Stimulated activated CD4-positive, alpha-beta T cell treated with anti-CD3 and anti-CD28 coated beads, TNF-alpha, amount 100 ng/mL, for 1 hour (primary cell): Measurements from ENCODE around the gene ZNF800.

Experiments used
- DNase-seq, 3 donors: peaks; one replicate each; pipeline ENCODE4 v3.0.0-alpha.2; 2020; ENCODE audit warnings: low read depth in 3 of 3, low spot score in 1 of 3

ZNF800 gene

DNA sequence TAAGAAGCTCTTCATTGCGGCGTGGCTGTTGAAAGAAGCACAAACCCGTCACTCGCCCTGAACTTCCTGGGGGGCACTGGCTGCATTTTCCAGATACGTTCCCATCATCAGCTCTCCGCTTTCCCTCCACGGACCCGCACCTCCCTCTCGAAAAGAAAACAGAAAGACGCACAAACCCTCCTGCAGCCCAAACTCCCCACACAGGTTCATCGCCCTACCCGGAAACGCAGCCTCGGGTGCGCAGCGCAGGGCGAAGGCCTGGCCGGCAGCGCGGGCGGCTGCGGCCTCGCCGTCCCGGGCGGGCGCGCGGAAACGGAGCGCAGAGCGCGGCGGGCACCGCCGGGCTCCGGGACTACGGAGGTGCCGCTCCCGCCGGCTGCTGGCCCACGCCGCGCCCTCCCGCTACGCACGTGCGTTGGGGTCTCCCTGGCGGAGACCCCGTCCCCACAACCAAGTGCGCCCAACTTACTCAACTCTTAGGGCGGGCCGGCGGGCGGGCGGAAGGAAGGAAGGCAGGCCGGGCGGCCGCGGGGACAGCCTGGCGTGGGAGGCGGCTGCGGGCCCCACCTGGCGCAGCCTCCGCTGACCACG, 822 bp downstream of the ZNF800 start:
- peak in 2 of 3 donors; percentile 15 to 33 for DNase-seq

DNA sequence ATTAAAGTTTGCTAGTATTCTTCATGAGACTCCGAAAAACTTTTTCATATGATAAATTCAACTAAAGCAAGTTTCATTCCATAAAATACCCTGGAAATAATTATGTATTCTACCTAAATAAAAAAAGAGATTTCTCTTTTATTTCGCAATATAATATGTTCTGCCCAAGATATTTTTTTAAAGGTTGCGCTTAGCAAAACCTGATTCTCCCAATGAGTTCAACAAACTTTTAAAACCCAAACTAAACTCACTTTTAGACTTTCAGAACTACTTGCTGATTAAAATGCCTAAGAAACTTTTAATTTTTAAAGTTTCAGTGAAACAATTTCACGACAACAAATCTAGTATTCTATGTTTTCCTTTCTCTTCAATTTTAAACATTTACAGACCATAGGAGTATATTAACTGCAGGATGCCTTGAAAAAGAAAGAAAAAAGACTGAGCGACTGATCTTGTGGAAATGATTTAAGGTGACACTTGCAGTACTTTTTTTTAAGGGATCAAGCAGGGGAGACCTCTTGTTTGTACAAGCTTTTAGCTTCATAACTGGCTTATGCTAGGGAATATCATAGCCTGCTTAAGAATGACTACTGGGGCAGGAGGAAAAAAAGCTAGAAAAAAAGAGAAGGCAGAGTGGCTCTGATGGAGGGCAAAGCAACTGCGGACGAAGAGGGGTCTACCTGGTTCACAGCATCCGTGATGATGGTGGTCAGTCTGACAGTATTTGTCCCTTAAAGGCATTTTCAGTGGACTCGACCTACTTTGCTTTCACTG, 1.5 kb downstream of the ZNF800 start:
- DNase-seq, result no peak

DNA sequence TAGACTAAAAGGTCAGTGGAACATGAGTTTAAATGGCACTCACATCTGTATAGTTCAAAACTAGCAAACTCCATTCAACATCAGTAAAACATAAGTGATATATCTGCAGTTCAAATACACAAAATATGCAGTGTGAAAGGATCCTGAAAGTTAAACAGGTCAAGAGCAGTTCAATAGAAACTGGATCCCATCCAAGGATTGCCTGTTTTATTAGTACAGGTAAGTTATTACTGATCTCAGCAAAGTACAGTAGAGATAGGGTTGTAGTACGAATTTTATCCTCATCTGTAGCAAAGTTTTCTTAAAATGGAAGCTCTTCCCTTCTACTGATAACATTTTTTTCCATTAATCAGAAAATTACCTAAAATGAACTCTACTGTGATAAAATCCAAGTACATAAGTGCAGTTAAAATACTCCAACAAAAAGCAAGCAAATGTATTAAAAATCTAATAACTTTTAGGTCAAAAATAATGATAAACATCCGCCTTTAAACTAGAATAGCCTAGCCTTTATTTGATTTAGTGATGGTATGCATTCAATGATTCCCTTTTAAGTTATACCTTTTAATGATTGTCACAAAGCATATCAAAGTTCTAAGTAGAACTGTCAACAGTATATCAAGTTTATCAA, 2.2 kb downstream of the ZNF800 start:
- no peak for DNase-seq

DNA sequence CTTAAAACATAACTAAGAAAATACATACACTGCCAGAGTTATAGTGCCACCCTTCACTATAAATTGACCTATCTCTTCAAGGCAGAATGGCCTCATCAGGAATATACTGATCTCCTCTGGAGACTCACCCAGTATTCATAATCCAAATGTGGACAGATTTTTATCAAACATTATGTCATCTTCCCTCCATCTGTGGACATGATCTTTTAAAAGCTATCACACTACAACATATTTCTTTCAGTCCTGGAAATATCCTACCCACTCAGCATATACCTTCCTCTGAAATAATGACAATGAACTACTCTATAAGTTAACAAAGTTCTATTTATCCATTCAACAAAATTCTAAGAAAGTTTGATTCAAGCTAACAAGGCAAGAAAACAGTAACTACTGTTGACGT, 3.2 kb downstream of the ZNF800 start:
- no peak for DNase-seq

DNA sequence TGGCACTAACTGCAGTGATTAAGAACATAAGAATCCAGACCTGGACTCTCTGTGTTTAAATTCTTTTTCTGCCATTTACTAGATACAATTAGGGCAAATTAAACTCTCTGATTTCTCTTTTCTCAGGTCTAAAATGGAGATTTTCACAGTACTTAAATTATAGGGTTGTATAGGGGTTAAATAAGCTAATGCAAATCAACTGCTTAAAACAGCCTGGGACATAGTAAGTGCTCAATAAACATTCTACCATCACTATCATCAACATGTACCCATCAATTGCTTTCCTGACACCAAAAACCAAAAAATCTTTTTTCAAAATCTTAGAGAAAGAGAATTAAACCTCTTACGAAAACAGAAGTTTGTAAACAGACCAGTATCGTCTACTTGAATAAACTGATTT, 4.5 kb downstream of the ZNF800 start:
- no peak for DNase-seq

DNA sequence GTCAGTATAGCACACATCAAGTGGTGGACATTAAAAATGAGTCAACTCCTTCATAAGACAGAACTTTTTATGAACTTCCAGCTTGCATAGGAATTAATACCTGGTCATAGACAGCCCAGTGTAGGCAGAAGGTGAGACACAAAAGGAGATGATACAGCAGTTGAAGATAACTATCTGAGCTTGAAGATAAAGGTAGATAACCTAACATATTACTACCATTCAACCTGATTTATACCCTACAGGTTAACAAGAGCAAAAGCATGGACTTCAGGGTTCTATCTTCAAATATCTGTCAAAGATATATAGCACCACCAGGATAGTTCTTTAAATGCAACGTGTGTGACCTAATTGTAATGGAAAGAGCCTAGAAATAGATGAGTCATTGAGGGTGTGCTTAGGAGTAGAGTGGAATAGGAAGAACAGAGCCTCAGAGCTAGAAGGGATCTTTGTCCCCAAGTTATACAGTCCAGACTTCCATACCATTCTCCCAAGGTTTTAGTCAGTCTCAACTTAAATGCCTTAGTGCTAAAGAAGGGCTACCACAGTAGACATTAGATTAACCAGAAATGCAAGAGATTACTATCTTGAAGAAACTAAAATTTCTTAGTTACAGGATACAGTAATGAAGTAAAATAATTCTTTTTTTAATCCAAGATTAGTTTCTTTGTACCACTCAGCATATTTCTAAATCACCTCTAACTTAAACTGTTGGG, 9.2 kb downstream of the ZNF800 start:
- no peak for DNase-seq

DNA sequence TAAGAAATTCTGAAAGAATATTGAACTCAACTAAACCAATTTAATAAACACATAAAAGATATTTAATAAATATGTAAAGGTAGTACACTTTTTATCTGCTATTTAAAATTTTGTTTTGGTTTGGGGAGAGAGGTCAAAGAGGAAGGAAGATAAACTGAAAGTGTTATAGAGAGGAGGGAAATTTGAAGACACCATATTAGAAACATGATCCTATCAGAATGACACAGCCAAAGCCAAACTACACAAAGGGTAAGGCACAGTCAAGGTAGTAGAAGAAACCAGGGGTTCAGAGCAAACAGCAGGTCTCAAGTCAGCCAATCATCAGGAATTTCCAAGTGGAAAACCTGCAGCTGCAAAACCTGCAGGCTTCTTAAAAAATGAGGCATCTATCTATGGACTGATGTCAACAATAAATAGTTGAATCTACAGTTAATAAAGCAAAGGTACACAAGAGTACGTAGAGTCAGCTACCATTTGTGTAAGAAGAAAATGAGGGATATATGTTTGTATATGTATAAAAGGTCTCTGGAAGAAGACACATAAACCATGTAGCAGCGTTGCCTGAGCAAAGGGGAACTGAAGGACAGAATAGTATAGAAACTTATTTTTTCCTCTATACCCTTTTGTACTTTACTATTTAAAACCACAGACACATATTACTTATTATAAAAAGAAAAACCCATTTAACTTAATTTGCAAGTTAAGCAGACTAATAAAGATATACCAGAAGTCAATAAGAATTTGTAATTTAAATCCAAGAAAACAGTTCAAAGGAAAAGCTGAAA, 10.0 kb downstream of the ZNF800 start:
- DNase-seq, result no peak

DNA sequence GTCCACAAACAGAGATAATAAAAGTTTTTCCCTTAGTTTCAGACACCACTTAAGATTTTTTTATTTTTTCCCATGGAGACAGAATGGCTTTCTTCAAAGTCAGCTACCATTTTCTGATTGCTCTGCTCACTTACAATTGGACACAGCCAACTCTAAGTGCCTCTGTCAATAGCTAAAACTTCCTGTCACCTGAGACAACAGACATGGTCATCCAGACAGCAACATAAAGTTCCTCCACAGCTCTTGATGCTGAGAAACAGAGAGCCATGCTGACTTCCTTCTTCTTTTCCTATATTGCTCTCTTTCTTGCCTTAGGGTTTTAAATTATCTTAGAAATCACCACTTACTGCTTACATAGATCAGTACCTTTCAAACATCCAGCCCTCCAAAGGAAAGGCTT, 12.0 kb downstream of the ZNF800 start:
- DNase-seq, result no peak

DNA sequence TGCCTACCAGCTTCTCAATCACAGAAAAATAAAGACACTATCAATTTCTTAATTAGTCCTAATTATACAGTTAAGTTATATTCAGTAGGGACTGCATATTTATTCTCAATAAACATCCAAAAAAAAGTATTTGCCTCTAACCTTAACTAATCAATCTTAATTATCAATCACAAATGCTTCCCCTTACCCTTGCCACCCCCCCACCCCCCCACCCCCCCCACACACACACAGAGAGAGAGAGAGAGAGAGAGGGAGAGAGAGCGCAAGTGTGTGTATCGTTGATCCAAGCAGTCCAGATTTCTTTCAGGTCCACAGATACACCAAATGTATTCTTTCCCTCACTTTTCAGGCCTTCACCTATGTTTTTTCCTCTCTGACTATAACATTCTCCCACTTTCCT, 12.9 kb downstream of the ZNF800 start:
- no peak for DNase-seq

DNA sequence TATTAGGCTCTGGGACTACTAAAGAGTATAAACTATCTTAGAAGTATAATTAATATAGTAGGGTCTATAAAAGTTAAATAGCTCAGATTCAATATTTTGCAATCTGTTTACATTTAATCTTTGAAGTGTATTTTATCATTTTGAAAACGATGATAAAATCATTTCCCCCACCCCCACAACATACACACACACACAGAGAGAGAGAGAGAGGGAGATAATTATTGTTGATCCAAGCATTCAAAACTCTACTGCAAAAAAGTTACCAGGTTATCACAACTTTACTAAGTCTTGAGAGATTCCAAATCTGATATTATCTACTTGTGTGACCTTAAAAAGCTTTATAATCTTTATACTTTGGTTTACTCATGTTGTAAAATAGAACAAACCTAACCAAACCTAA, 14.0 kb downstream of the ZNF800 start:
- no peak for DNase-seq

DNA sequence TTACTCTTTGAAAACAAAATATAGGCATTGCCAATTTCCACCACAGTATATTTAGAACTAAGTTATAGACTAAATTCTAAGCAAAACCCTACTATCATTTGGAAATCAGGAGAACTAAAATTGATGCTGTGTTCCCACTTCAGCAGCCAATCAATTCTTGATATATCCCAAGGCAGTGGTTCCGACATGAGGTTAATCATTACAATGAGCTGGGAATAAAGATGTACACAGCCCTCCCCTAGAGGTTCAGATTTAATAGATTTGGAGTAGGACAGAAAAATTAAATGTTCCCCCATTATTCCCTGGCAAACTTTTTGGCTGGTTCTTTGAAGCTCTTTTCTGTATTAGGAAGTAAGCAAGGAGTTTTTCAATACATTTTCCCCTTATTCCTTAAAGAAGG, 15.1 kb downstream of the ZNF800 start:
- no peak for DNase-seq

DNA sequence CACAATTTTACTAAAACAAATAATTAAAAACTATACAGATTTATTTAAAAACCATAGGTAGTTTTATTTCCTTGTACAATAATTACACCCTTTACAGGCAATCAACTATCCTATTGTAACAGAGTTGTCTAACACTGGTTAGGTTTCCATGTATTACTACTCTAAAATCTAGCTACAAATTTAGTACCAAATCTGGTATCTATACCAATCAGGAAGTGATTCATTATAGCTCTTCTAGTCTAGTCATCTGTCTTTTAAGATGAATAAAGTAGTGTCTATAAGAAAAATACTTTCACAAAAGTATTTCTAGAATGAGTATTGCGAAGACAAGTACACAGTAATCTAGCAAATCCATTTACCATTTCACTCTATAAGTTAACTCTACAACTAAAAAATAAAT, 16.9 kb downstream of the ZNF800 start:
- DNase-seq, result no peak

DNA sequence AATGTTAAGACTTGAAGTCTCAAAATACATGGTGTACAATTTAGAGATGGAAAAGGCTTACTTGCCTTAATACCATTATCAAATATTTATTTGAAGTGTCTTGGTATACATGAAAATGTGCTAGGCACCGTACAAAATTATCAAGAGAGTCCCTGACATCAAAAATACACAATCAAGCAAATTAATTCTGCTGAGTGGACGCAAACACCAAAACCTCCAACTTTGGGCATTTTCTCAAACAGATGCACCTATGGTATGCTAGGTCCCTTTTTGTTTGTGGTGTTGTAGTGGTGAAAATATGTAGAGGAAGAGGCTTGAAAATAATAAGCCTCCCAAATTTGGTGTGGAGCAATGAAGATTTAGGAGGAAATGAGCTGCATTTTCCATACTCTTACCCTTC, 24.8 kb downstream of the ZNF800 start:
- DNase-seq, result no peak

DNA sequence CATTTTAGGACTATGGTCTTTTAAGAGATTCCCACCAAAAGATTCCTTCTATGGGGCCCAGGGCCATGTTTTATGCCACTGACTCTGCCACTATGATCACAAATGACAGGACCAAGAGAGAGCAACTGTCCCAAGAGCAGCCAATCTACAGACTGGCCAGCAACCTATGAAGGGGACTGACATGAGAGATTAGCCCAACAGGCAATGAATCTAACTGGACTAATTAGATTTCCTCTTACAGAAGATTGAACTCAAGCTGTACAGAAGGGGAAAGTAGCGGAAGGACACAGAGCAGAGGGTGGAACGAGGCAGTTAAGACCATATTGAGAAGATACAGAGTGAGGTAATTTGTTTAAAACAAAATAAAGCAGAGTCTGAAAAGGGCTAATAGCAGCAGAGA, 25.8 kb downstream of the ZNF800 start:
- DNase-seq, result no peak

DNA sequence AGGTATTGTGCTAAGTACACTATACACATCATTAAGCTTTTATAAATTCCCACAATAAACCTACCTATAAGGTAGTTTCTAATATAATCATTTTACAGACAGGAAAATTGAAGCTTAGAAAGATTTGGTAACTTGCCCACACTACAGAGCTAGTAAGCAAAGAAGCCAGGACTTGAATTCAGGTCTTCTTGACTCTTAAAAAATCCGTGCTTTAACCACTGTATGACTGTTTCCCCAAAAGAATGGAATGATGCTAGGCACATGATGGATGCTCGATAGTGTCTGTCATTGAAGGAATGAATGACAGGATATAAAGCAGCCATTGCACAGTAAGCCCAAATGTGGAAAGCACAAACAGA, 26.6 kb downstream of the ZNF800 start:
- no peak for DNase-seq

DNA sequence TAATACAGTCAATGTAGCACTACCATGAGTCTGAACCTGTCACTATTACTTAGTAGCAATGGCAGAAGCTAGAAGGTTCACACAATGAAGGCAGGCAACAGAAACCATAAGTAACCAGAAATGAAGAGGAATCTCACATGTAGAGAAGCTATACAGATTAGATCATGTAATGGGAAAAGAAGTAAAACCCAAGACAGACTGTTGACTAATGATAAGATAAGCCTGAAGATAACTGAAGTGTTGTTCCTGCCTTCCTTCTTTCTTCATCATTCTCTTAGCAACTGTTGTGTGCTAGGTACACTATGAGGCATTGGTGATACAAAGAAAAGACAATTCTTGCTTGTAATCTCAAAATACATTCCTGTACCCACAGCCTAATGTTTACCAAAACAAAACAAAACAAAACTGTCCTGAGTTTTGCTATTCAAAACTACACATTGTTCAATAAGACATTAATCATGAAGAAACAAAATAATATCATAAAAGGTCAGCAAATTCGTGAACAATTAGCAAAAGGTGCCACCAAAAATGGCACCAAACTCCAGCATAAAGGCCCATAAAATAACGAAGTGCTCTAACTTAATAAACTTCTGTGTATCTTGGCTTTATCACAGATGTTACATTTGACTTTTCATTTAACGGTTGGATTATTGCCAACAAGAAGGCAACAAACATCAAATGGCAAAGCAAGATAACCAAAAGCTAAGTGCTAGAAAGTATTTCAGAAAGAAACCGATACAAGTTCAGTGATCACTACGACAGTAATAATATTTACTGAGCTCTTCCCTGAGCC, 27.1 kb downstream of the ZNF800 start:
- no peak for DNase-seq

DNA sequence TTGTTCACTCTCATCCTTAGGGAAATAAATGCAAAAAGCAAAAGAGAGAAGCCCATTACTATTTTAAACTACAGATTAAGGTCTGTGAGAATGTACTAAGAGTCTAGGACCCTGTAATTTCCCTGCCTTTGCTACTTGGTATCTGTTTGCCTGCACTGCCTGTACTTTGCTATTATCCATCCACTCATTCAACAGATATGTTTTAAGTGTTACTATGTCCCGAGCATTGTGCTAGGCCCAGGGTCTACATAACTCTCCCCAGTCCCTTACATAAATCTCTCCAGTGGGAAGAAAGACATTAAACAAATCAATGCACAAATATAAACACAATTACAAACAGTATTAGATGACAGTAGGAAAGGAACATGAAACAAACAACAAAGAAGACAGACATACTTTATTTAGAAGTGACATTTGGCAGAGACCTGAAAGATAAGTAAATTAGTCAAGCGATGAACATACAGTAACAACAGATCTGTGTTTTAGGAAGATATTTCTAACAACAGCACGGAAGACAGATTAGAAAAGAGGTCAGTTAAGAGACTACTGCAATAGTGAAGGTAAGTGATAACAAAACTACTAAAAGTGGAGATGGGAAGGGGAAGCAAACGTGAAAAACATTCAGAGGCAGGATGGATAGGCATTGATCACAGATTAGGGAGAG, 30.0 kb downstream of the ZNF800 start:
- DNase-seq, result no peak

DNA sequence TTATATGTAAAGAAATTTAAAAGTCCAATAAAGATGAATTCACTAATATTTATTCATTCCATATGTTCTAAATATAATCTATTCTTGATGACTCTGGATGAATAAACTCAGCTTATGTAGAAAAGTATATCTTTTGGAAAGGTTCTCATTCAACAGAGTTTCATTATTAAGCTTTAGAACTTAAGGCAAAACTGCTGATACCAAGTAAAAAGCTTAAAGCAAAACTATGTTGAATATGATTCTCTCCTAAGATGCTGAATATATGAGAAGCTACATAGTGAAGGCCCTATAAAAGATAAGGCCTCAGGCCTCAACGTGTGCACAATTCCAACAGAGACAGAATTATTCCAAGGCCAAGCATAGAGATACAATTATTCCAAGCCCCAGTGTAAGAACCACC, 30.8 kb downstream of the ZNF800 start:
- no peak for DNase-seq

DNA sequence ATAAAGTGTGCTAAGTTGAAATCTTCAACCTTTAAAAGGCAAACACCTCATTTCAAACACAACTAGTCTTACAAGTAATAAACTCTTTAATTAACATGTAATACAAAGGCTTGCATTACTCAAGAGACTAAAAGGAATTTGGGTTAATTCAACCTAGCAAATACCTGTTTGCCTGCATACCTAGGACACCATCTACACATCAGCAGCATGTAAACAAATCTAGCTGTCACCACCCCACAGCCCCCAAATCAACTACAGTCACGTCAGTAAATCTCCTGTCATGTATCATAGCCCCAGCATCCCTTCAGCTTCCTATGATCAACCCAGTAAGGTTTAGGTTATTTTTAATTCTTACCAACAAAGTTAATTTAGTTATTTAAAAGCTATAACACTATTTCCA, 33.5 kb downstream of the ZNF800 start:
- no peak for DNase-seq

DNA sequence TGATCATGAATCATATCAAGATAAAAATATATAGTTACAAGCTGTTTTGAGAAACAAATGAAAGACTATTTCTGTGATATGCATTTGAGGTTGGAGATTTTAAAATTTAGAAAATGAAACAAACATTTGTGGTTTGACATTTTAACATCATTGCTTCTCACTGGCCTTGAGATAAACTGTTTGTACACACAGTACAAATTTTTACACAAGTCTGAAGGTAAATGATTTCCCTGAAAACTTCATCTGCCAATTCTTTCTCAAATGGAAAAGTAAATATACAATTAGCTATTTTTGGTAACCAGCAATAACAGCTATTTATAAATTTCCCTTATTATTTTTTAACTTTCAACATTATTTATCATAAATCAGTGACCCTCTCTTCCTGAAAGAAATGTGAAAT, 38.6 kb downstream of the ZNF800 start:
- DNase-seq, result no peak
